C1 segment of cervical spinal cord (tissue), 14 donors: ENCODE results near the gene CENPP.

Experiments used
- DNase-seq, 14 donors: peaks; one replicate each; lab custom pipeline; 2025; lab: John Stamatoyannopoulos, UW

CENPP gene

GRCh38 chr9:92476962-92477361 lies 151.2 kb downstream of the CENPP start:
- DNase-seq: no peak

GRCh38 chr9:92478783-92479182 lies 153.0 kb downstream of the CENPP start:
- no peak for DNase-seq

- DNase-seq: no peak
Observed at GRCh38 chr9:92479346-92479745, 153.6 kb downstream of the CENPP start.

- no peak for DNase-seq
Observed at GRCh38 chr9:92480291-92480771, 154.6 kb downstream of the CENPP start.

GRCh38 chr9:92480986-92481633 lies 155.4 kb downstream of the CENPP start:
- DNase-seq: no peak

GRCh38 chr9:92482329-92482728 lies 156.6 kb downstream of the CENPP start, which contains the start of gene ASPN:
ASPN (minus strand) TSS chr9:92482506.
- no peak for DNase-seq

GRCh38 chr9:92482805-92483204 lies 157.1 kb downstream of the CENPP start:
- DNase-seq: no peak

GRCh38 chr9:92483627-92484545 lies 158.1 kb downstream of the CENPP start:
- DNase-seq: no peak

GRCh38 chr9:92484563-92484962 lies 158.8 kb downstream of the CENPP start:
- no peak for DNase-seq

GRCh38 chr9:92486371-92486770 lies 160.6 kb downstream of the CENPP start:
- no peak for DNase-seq

- DNase-seq: no peak
Observed at GRCh38 chr9:92488681-92489550, 163.2 kb downstream of the CENPP start.

- DNase-seq: no peak
Observed at GRCh38 chr9:92492781-92493401, 167.1 kb downstream of the CENPP start.

GRCh38 chr9:92493749-92494387 lies 168.1 kb downstream of the CENPP start:
- no peak for DNase-seq

GRCh38 chr9:92494856-92495255 lies 169.1 kb downstream of the CENPP start:
- DNase-seq: no peak

- no peak for DNase-seq
Observed at GRCh38 chr9:92496396-92497176, 170.8 kb downstream of the CENPP start.

- no peak for DNase-seq
Observed at GRCh38 chr9:92499701-92500100, 173.9 kb downstream of the CENPP start.

- no peak for DNase-seq
Observed at GRCh38 chr9:92500725-92501124, 175.0 kb downstream of the CENPP start.

- no peak for DNase-seq
Observed at GRCh38 chr9:92501671-92502393, 176.1 kb downstream of the CENPP start.

GRCh38 chr9:92503156-92503555 lies 177.4 kb downstream of the CENPP start:
- no peak for DNase-seq
